HepG2 (cell line): ENCODE measurements around the gene GAL3ST3. TPM values are rescaled to one million over a fixed set of nuclear protein-coding genes. Genes with fewer than 3 reads are reported as not detected.

ENCODE experiments used
- ATAC-seq: fragments of 200-7000 bp; cut with Tn5 transposase; 3 replicates; pipeline ENCODE4 v1.9.1; 2020; ENCODE audit warnings: mild to moderate bottlenecking, moderate library complexity
- BruUV-seq: library from RNA; stranded (reverse); fragments of 400-500 nt; replicated peaks from 2 replicates; lab custom pipeline; 2021; lab: Mats Ljungman, UMichigan
- CTCF ChIA-PET: fragments of 300-600 bp; formaldehyde crosslinking; extraction: SDS; loops from one replicate; lab custom pipeline; 2021; ENCODE audit warnings: low total read pairs, inconsistent platforms, low intra/inter-chr PET ratio; lab: Yijun Ruan, JAX
- POLR2A ChIA-PET: fragments of 350-600 bp; sonication (Branson Sonifier 250); formaldehyde crosslinking; loops from one replicate; lab custom pipeline; 2020; ENCODE audit warnings: antibody characterized with exemption, inconsistent platforms; lab: Yijun Ruan, JAX
- DNase-seq: peaks from one replicate; pipeline ENCODE4 v3.0.0-alpha.2; 2015; ENCODE audit warnings: low spot score
- FAIRE-seq: peaks from 3 replicates; lab custom pipeline; 2011; peaks lifted over from hg19 to GRCh38; lab: Jason Lieb, UNC
- H2AFZ ChIP-seq: one replicate; pipeline ENCODE4 v1.6.1; 2011; ENCODE audit warnings: low read length, inconsistent platforms
- H3K27ac ChIP-seq: fragments of 300-600 bp; 3 replicates; pipeline ENCODE4 v1.8.0; 2011; ENCODE audit warnings: mixed run types, mild to moderate bottlenecking, mixed read lengths, low read length, inconsistent platforms; ENCODE audit not compliant: insufficient read depth; ENCODE audit errors: extremely low read length
- H3K27me3 ChIP-seq, 2 experiments: fragments of 200-600 bp in 1 of 2; 2 replicates in 1 of 2; 3 replicates in 1 of 2; pipeline versions ENCODE4 v1.6.0 to v1.8.0; 2011; ENCODE audit warnings: low read length in 2 of 2, mild to moderate bottlenecking in 2 of 2, moderate library complexity in 2 of 2, inconsistent platforms in 1 of 2; ENCODE audit not compliant: insufficient read depth in 2 of 2, control insufficient read depth in 1 of 2
- H3K36me3 ChIP-seq, 2 experiments: fragments of 200-600 bp in 1 of 2; replicated peaks in 1 of 2; 2 replicates in 1 of 2; 3 replicates in 1 of 2; pipeline versions ENCODE4 v1.5.1 to v1.8.0; 2011; ENCODE audit warnings: low read length in 2 of 2, inconsistent platforms in 1 of 2; ENCODE audit not compliant: insufficient read depth in 2 of 2, control insufficient read depth in 1 of 2
- H3K4me1 ChIP-seq: 2 replicates; pipeline ENCODE4 v1.5.1; 2012; ENCODE audit warnings: low read length, inconsistent platforms; ENCODE audit not compliant: insufficient read depth
- H3K4me2 ChIP-seq: 2 replicates; pipeline ENCODE4 v1.6.0; 2011; ENCODE audit warnings: low read depth, low read length, inconsistent platforms
- H3K4me3 ChIP-seq, 3 experiments: fragments of 200-600 bp in 1 of 3; sonication (generic), shearing (Covaris generic) in 1 of 3; replicated peaks in 1 of 3; 2 replicates each; pipeline ENCODE4 v1.5.1; 2011 to 2016; ENCODE audit warnings: low read length in 3 of 3, inconsistent platforms in 2 of 3, low read depth in 2 of 3, mild to moderate bottlenecking in 2 of 3, control low read depth in 1 of 3, mixed read lengths in 1 of 3; ENCODE audit not compliant: insufficient read depth in 1 of 3
- H3K79me2 ChIP-seq: one replicate; pipeline ENCODE4 v1.6.1; 2011; ENCODE audit warnings: low read length, inconsistent platforms; ENCODE audit not compliant: insufficient read depth
- H3K9ac ChIP-seq: 2 replicates; pipeline ENCODE4 v1.6.0; 2011; ENCODE audit warnings: mild to moderate bottlenecking, low read depth, low read length, inconsistent platforms; ENCODE audit not compliant: insufficient read depth
- H3K9me3 ChIP-seq: 2 replicates; pipeline ENCODE4 v1.5.1; 2012; ENCODE audit warnings: mild to moderate bottlenecking, low read length
- H4K20me1 ChIP-seq: 2 replicates; pipeline ENCODE4 v1.6.0; 2011; ENCODE audit warnings: inconsistent platforms, mild to moderate bottlenecking, low read length, moderate library complexity; ENCODE audit not compliant: insufficient read depth
- BCL3 ChIP-seq: sonication (generic); formaldehyde crosslinking; IDR thresholded peaks from 2 replicates; pipeline ENCODE4 v1.5.1; 2020; ENCODE audit warnings: mild to moderate bottlenecking, missing genetic modification reagents, moderate library complexity
- CCDC6 ChIP-seq: sonication (generic); formaldehyde crosslinking; IDR thresholded peaks from 2 replicates; pipeline ENCODE4 v1.8.1; 2022; ENCODE audit warnings: mild to moderate bottlenecking, missing genetic modification reagents, moderate library complexity
- FOXK2 ChIP-seq: fragments of 450-650 bp; IDR thresholded peaks from 2 replicates; pipeline ENCODE4 v1.6.1; 2016
- GATAD2A ChIP-seq: IDR thresholded peaks from 2 replicates; pipeline ENCODE4 v1.6.1; 2016
- MIER3 ChIP-seq: IDR thresholded peaks from 2 replicates; pipeline ENCODE4 v1.6.1; 2016; ENCODE audit warnings: missing compliant biosample characterization, borderline replicate concordance
- NR2F6 ChIP-seq, 2 experiments: IDR thresholded peaks; 2 replicates each; pipeline ENCODE4 v1.6.1; 2016; ENCODE audit warnings: antibody characterized with exemption in 1 of 2, mild to moderate bottlenecking in 1 of 2
- TRAFD1 ChIP-seq: sonication (generic); formaldehyde crosslinking; IDR thresholded peaks from 2 replicates; pipeline ENCODE4 v1.5.1; 2020; ENCODE audit warnings: missing genetic modification reagents, mild to moderate bottlenecking, borderline replicate concordance
- WGBS: methylation state at CpG from one replicate; pipeline ENCODE4 v1.1.6; 2017; ENCODE audit warnings: low lambda C conversion rate; 5-methylcytosine and 5-hydroxymethylcytosine counted together
- in situ Hi-C: cut with HindIII; loops from 2 replicates; pipeline ENCODE4 v1.10.0; 2017; ENCODE audit warnings: low pct_unique_long_range_greater_than_20kb; ENCODE audit not compliant: extremely low pct_ligation_motif_present
- intact Hi-C: fragments of 100-400 bp; cut with micrococcal nuclease; formaldehyde crosslinking; loops from one replicate; pipeline ENCODE4 v1.10.0; 2022; ENCODE audit not compliant: unreplicated experiment
- polyA plus RNA-seq, 8 experiments: library from polyadenylated mRNA; depleted of rRNA in 3 of 8; stranded (reverse) in 7 of 8; unstranded in 1 of 8; fragments of >200 nt; fragmentation: Illumina TruSeq in 4 of 8; extraction: Trizol in 4 of 8; gene quantifications; 2 replicates each; pipeline versions ENCODE4 v1.2.1 to v1.2.3, GENCODE V29; 2011 to 2016; ENCODE audit warnings: low read depth in 4 of 8, missing spikeins in 1 of 8, mixed read lengths in 1 of 8; ENCODE audit not compliant: insufficient read depth in 1 of 8
- total RNA-seq, 5 experiments: library from RNA; depleted of rRNA; stranded (reverse); fragments of >200 nt; fragmentation: Illumina TruSeq; extraction: Trizol; gene quantifications; 2 replicates each; pipeline ENCODE4 v1.2.3, GENCODE V29; 2016; ENCODE audit warnings: low read depth in 1 of 5

GAL3ST3 gene
- total and polyA plus RNA-seq, 2 of the 13 experiments (the other 11 are each of a cell fraction or from before 2014, with no cell fraction given): not detected

GRCh38 chr11:66015454-66015881 lies 33.5 kb downstream of the GAL3ST3 start:
- Histone ChIP-seq H3K9ac (no peak overlapping the region), H3K4me3 (no peak overlapping the region), H3K79me2 (no peaks in the 10 kb centered on the region), H2AFZ (no peak overlapping the region), H3K4me1 (no peaks in the 10 kb centered on the region; the same call in 1 of the 2 replicates), H3K27ac (no peak overlapping the region), H3K27me3 (peaks cover 10 to 41% of the 10 kb centered on the region in 2 experiments; a peak in 4 of 5 replicates), H4K20me1 (no peaks in the 10 kb centered on the region), H3K9me3 (no peaks in the 10 kb centered on the region), H3K36me3 (no peaks in the 10 kb centered on the region), H3K4me2 (no peak overlapping the region)
- no peak for TF ChIP-seq NR2F6 (IDR thresholded peaks at IDR 0.05)
- TF ChIP-seq NR2F6 (CRISPR knock-in tag; IDR thresholded peaks at IDR 0.05): no peak
- TF ChIP-seq MIER3: no peak
- no peak for FAIRE-seq
- in situ Hi-C loops (no loop called here), intact Hi-C loops (no loop called here)
- ChIA-PET POLR2A (no interaction called here), CTCF (no interaction called here)
- no TSS peak for BruUV-seq
- 30% methylated on average over 4 of the region's 7 CpGs for WGBS
- no peak for ATAC-seq
- DNase-seq: no peak

- H3K79me2 ChIP-seq: no peaks in the 10 kb centered on the region
- POLR2A ChIA-PET: no interaction called here
- intact Hi-C loops (no loop called here), in situ Hi-C loops (no loop called here)
- no peak overlapping the region for H3K9ac ChIP-seq
- no TSS peak for BruUV-seq
- DNase-seq (no peak), FAIRE-seq (no peak), ATAC-seq (no peak)
- no peak overlapping the region for H3K4me3 ChIP-seq
- peaks cover 11 to 45% of the 10 kb centered on the region in 2 experiments; a peak in 4 of 5 replicates for H3K27me3 ChIP-seq
- CTCF ChIA-PET: no interaction called here
- 34% methylated on average over 4 of the region's 6 CpGs for WGBS
- H3K9me3 ChIP-seq: no peaks in the 10 kb centered on the region
- H3K27ac ChIP-seq: no peak overlapping the region
- no peaks in the 10 kb centered on the region for H4K20me1 ChIP-seq
- no peaks in the 10 kb centered on the region for H3K36me3 ChIP-seq
- no peak overlapping the region for H2AFZ ChIP-seq
- no peak overlapping the region for H3K4me2 ChIP-seq
- no peaks in the 10 kb centered on the region; the same call in 1 of the 2 replicates for H3K4me1 ChIP-seq
- TF ChIP-seq FOXK2 (no peak), GATAD2A (CRISPR knock-in tag) (no peak), TRAFD1 (CRISPR knock-in tag) (no peak), CCDC6 (no peak), BCL3 (CRISPR knock-in tag) (no peak)
Measured at GRCh38 chr11:66014804-66015453, 34.0 kb downstream of the GAL3ST3 start.
